ENCODE results near the gene DPPA3.

DNA sequence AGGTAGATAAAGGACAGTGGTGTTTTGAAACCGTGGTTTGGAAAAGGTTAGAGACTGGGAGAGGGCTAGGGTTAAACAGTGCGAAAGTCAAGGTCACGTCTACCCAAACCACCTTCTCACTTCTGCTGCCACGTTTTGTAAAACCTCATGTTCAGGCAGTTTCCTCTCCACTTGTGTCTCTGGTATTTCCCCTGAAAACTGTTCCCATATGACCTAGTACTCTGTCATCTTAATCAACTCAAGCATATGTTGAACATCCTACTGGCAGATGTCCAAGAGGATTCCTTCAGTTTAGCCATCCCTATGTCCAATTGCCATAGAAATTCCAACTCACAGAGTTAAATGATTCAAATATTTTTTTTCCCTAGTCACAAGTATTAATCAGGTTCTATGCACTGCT lies 18.5 kb downstream of the DPPA3 start:
- TF ChIP-seq, protein P1, sequence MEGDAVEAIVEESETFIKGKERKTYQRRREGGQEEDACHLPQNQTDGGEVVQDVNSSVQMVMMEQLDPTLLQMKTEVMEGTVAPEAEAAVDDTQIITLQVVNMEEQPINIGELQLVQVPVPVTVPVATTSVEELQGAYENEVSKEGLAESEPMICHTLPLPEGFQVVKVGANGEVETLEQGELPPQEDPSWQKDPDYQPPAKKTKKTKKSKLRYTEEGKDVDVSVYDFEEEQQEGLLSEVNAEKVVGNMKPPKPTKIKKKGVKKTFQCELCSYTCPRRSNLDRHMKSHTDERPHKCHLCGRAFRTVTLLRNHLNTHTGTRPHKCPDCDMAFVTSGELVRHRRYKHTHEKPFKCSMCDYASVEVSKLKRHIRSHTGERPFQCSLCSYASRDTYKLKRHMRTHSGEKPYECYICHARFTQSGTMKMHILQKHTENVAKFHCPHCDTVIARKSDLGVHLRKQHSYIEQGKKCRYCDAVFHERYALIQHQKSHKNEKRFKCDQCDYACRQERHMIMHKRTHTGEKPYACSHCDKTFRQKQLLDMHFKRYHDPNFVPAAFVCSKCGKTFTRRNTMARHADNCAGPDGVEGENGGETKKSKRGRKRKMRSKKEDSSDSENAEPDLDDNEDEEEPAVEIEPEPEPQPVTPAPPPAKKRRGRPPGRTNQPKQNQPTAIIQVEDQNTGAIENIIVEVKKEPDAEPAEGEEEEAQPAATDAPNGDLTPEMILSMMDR (conservative IDR thresholded peaks at IDR 0.05; ENCODE audit: low read depth, low read length), result no peak
- no peak for TF ChIP-seq EZH2 (IDR thresholded peaks at IDR 0.05; ENCODE audit: borderline replicate concordance, low read depth, low read length, poor library complexity, severe bottlenecking)

All from A673 (cell line).